K562 (cell line): Measurements from ENCODE around the gene TIMP1. TPM values are rescaled to one million over a fixed set of nuclear protein-coding genes. Genes with fewer than 3 reads are reported as not detected.

Experiments
- CXXC5 ChIP-seq: fragments of 250-450 bp; sonication (Bioruptor Pico); IDR thresholded peaks from 2 replicates; pipeline ENCODE4 v1.8.0; 2022; ENCODE audit warnings: inconsistent platforms, mild to moderate bottlenecking, moderate library complexity
- ESRRB ChIP-seq: fragments of 250-450 bp; sonication (Bioruptor Pico); IDR thresholded peaks from 2 replicates; pipeline ENCODE4 v1.5.0; 2020; ENCODE audit warnings: mild to moderate bottlenecking, moderate library complexity, borderline replicate concordance
- GTF2A2 ChIP-seq: IDR thresholded peaks from 2 replicates; pipeline ENCODE4 v1.6.1; 2016; ENCODE audit warnings: mild to moderate bottlenecking, missing genetic modification characterization, missing compliant biosample characterization
- HMG20B ChIP-seq: fragments of 250-450 bp; sonication (Bioruptor Pico); IDR thresholded peaks from 2 replicates; pipeline ENCODE4 v1.5.0; 2021; ENCODE audit warnings: mild to moderate bottlenecking
- LARP7 ChIP-seq: fragments of 450-650 bp; IDR thresholded peaks from 2 replicates; pipeline ENCODE4 v1.6.1; 2016
- NONO ChIP-seq, 2 experiments: fragments of 200-400 bp in 1 of 2; fragments of 450-650 bp in 1 of 2; formaldehyde crosslinking in 1 of 2; IDR thresholded peaks; 2 replicates each; pipeline ENCODE4 v1.6.1; 2017; ENCODE audit warnings: low read depth in 2 of 2, mild to moderate bottlenecking in 2 of 2, moderate library complexity in 2 of 2, low read length in 1 of 2
- RBM17 ChIP-seq: fragments of 200-400 bp; formaldehyde crosslinking; IDR thresholded peaks from 2 replicates; pipeline ENCODE4 v1.6.1; 2017; ENCODE audit warnings: low read depth, mild to moderate bottlenecking, low read length, borderline replicate concordance
- SRSF9 ChIP-seq: fragments of 200-400 bp; formaldehyde crosslinking; IDR thresholded peaks from 2 replicates; pipeline ENCODE4 v1.6.1; 2017; ENCODE audit warnings: low read depth, low read length, borderline replicate concordance
- ZNF583 ChIP-seq: fragments of 250-450 bp; sonication (Bioruptor Pico); IDR thresholded peaks from 2 replicates; pipeline ENCODE4 v1.4.0; 2020
- polyA plus RNA-seq, 8 experiments: library from polyadenylated mRNA; depleted of rRNA in 4 of 8; stranded (reverse) in 5 of 8; unstranded in 3 of 8; fragments of >200 nt; fragmentation: Nextera tagmentation in 2 of 8; fragmentation: Illumina TruSeq in 1 of 8; extraction: Ambion mirVana in 2 of 8; extraction: Trizol in 1 of 8; gene quantifications; 2 replicates each; pipeline versions ENCODE4 v1.2.1 to v1.2.3, GENCODE V29; 2011 to 2014; ENCODE audit warnings: inconsistent platforms in 1 of 8, missing spikeins in 1 of 8
- total RNA-seq, 7 experiments: library from RNA; depleted of rRNA in 6 of 7; stranded (reverse); fragments of >200 nt in 6 of 7; fragmentation: Illumina TruSeq in 2 of 7; extraction: Trizol in 2 of 7; gene quantifications; 2 replicates each; pipeline versions ENCODE4 v1.2.1 to v1.2.3, GENCODE V29; 2011 to 2021; ENCODE audit warnings: low replicate concordance in 1 of 7
- TF ChIP-seq, protein P1 (sequence below), 2 experiments: fragments of 450-650 bp; formaldehyde crosslinking in 1 of 2; IDR thresholded peaks; 2 replicates each; pipeline versions ENCODE4 v1.4.0 to v1.6.1; 2014 to 2020; ENCODE audit warnings: mild to moderate bottlenecking in 2 of 2, borderline replicate concordance in 1 of 2, low read depth in 1 of 2
- TF ChIP-seq, protein P2 (sequence below): fragments of 250-450 bp; sonication (Bioruptor Pico); IDR thresholded peaks from 2 replicates; pipeline ENCODE4 v1.5.0; 2022; ENCODE audit warnings: mild to moderate bottlenecking
- TF ChIP-seq, protein P3 (sequence below): sonication (generic); formaldehyde crosslinking; IDR thresholded peaks from 2 replicates; pipeline ENCODE4 v1.8.0; 2022; ENCODE audit warnings: missing genetic modification reagents, mild to moderate bottlenecking, borderline replicate concordance

The TIMP1 gene
- total and polyA plus RNA-seq, 9 of the 15 experiments (the other 6 are each of a cell fraction or from before 2014, with no cell fraction given) = 115 to 699 (median 273) TPM

DNA sequence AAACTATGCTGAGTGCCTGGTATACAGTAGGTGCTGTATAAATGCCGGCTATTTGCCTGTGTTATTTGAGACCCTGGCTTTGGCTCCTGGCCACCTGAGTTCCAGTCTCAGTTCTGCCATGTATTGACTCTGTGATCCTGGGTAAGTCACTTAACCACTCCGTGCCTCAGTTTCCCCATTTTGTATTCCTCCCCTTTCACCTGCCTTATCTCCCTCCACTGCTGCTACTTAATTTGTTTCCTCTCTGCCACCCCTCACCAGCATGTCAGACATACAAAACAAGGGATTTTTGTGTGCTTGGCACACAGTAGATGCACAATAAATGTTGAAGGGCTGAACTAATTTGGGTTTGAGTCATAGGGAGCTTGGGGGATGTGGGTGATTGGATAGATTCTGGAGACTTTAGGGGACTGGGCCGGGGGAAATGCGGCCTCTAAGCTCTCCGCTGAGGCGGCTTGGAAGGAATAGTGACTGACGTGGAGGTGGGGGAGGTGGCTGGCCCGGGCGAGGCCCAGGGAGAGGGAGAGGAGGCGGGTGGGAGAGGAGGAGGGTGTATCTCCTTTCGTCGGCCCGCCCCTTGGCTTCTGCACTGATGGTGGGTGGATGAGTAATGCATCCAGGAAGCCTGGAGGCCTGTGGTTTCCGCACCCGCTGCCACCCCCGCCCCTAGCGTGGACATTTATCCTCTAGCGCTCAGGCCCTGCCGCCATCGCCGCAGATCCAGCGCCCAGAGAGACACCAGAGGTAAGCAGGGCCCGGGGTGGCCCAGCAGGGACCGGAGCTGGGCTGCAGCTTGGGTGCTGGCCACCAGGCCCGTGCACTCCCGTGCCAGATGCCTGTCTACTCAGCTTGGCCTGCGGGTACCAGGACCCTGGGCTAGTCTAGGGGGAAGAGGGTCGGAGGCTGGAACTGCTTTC is at the start of gene TIMP1 (continued):
- TF ChIP-seq, protein P1, sequence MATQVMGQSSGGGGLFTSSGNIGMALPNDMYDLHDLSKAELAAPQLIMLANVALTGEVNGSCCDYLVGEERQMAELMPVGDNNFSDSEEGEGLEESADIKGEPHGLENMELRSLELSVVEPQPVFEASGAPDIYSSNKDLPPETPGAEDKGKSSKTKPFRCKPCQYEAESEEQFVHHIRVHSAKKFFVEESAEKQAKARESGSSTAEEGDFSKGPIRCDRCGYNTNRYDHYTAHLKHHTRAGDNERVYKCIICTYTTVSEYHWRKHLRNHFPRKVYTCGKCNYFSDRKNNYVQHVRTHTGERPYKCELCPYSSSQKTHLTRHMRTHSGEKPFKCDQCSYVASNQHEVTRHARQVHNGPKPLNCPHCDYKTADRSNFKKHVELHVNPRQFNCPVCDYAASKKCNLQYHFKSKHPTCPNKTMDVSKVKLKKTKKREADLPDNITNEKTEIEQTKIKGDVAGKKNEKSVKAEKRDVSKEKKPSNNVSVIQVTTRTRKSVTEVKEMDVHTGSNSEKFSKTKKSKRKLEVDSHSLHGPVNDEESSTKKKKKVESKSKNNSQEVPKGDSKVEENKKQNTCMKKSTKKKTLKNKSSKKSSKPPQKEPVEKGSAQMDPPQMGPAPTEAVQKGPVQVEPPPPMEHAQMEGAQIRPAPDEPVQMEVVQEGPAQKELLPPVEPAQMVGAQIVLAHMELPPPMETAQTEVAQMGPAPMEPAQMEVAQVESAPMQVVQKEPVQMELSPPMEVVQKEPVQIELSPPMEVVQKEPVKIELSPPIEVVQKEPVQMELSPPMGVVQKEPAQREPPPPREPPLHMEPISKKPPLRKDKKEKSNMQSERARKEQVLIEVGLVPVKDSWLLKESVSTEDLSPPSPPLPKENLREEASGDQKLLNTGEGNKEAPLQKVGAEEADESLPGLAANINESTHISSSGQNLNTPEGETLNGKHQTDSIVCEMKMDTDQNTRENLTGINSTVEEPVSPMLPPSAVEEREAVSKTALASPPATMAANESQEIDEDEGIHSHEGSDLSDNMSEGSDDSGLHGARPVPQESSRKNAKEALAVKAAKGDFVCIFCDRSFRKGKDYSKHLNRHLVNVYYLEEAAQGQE (IDR thresholded peaks at IDR 0.05; ENCODE audit: borderline replicate concordance) = no peak
- TF ChIP-seq, protein P1 (CRISPR knock-in tag; IDR thresholded peaks at IDR 0.05; ENCODE audit: low read depth) = 0 out of 2 replicates have a peak, but pooled peaks have one; percentile 52
- peak; percentile 55 for TF ChIP-seq CXXC5 (CRISPR knock-in tag)
- no peak for TF ChIP-seq GTF2A2
- no peak for TF ChIP-seq ESRRB
- no peak for TF ChIP-seq SRSF9
- no peak for TF ChIP-seq LARP7
- TF ChIP-seq RBM17 = no peak
- TF ChIP-seq, protein P2, sequence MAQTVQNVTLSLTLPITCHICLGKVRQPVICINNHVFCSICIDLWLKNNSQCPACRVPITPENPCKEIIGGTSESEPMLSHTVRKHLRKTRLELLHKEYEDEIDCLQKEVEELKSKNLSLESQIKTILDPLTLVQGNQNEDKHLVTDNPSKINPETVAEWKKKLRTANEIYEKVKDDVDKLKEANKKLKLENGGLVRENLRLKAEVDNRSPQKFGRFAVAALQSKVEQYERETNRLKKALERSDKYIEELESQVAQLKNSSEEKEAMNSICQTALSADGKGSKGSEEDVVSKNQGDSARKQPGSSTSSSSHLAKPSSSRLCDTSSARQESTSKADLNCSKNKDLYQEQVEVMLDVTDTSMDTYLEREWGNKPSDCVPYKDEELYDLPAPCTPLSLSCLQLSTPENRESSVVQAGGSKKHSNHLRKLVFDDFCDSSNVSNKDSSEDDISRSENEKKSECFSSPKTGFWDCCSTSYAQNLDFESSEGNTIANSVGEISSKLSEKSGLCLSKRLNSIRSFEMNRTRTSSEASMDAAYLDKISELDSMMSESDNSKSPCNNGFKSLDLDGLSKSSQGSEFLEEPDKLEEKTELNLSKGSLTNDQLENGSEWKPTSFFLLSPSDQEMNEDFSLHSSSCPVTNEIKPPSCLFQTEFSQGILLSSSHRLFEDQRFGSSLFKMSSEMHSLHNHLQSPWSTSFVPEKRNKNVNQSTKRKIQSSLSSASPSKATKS (CRISPR knock-in tag) = no peak
- TF ChIP-seq HMG20B = no peak
- 0 out of 4 replicates have a peak, but pooled peaks of 1 of the 2 experiments have one; percentile 25 for TF ChIP-seq NONO (IDR thresholded peaks at IDR 0.05; ENCODE audit: low read depth in 2 of 2, low read length in 1 of 2)
- TF ChIP-seq, protein P3, sequence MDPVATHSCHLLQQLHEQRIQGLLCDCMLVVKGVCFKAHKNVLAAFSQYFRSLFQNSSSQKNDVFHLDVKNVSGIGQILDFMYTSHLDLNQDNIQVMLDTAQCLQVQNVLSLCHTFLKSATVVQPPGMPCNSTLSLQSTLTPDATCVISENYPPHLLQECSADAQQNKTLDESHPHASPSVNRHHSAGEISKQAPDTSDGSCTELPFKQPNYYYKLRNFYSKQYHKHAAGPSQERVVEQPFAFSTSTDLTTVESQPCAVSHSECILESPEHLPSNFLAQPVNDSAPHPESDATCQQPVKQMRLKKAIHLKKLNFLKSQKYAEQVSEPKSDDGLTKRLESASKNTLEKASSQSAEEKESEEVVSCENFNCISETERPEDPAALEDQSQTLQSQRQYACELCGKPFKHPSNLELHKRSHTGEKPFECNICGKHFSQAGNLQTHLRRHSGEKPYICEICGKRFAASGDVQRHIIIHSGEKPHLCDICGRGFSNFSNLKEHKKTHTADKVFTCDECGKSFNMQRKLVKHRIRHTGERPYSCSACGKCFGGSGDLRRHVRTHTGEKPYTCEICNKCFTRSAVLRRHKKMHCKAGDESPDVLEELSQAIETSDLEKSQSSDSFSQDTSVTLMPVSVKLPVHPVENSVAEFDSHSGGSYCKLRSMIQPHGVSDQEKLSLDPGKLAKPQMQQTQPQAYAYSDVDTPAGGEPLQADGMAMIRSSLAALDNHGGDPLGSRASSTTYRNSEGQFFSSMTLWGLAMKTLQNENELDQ (CRISPR knock-in tag) = no peak
- TF ChIP-seq ZNF583 (CRISPR knock-in tag) = no peak
